ENCODE measurements around the gene URGCP. TPM values are rescaled to one million over a fixed set of nuclear protein-coding genes. Genes with fewer than 3 reads are reported as not detected.

URGCP gene
- total RNA-seq, 4 donors from 2014 or later = 29.0 to 47.7 (median 38.3) TPM

- Histone ChIP-seq H3K4me3 (no peak overlapping the region), H3K27me3 (no peaks in the 10 kb centered on the region), H3K36me3 (no peaks in the 10 kb centered on the region), H3K9me3 (no peaks in the 10 kb centered on the region), H3K27ac (no peak overlapping the region), H3K4me1 (no peaks in the 10 kb centered on the region)
- DNase-seq (no peak), ATAC-seq (no peak)
- intact Hi-C loops (cut with DNase I; ENCODE audit: low total_unique reads) (no loop called here), in situ Hi-C loops (cut with MboI; ENCODE audit: low sequenced_read_pairs in 4 of 4) (no loop called here)
- no peak for TF ChIP-seq POLR2A (IDR thresholded peaks at IDR 0.05)
- no peak for TF ChIP-seq CTCF (IDR thresholded peaks at IDR 0.05 in 4 of 5, conservative IDR thresholded peaks at IDR 0.05 in 1 of 5)
These were observed 51.2 kb downstream of the URGCP start for GRCh38 chr7:43855176-43855575.

GRCh38 chr7:43851805-43852204 lies 54.6 kb downstream of the URGCP start:
- Histone ChIP-seq H3K9me3 (no peaks in the 10 kb centered on the region), H3K27me3 (no peaks in the 10 kb centered on the region), H3K27ac (no peak overlapping the region), H3K4me1 (no peaks in the 10 kb centered on the region), H3K36me3 (no peaks in the 10 kb centered on the region), H3K4me3 (no peak overlapping the region)
- DNase-seq (no peak), ATAC-seq (no peak)
- intact Hi-C loops (cut with DNase I; ENCODE audit: low total_unique reads) = no loop called here
- in situ Hi-C loops (cut with MboI; ENCODE audit: low sequenced_read_pairs in 4 of 4) = no loop called here
- TF ChIP-seq CTCF (IDR thresholded peaks at IDR 0.05 in 4 of 5, conservative IDR thresholded peaks at IDR 0.05 in 1 of 5) = no peak
- no peak for TF ChIP-seq POLR2A (IDR thresholded peaks at IDR 0.05)

GRCh38 chr7:43850348-43851116 lies 55.9 kb downstream of the URGCP start:
- in situ Hi-C loops (cut with MboI; ENCODE audit: low sequenced_read_pairs in 4 of 4) (no loop called here), intact Hi-C loops (cut with DNase I; ENCODE audit: low total_unique reads) (no loop called here)
- no peaks in the 10 kb centered on the region for H3K9me3 ChIP-seq
- ATAC-seq (no peak), DNase-seq (no peak)
- no peak overlapping the region for H3K27ac ChIP-seq
- H3K36me3 ChIP-seq = no peaks in the 10 kb centered on the region
- H3K27me3 ChIP-seq = no peaks in the 10 kb centered on the region
- H3K4me3 ChIP-seq = no peak overlapping the region
- TF ChIP-seq POLR2A (IDR thresholded peaks at IDR 0.05) (no peak), CTCF (IDR thresholded peaks at IDR 0.05 in 4 of 5, conservative IDR thresholded peaks at IDR 0.05 in 1 of 5) (no peak)
- H3K4me1 ChIP-seq = no peaks in the 10 kb centered on the region

- ATAC-seq = no peak
- H3K27me3 ChIP-seq = no peaks in the 10 kb centered on the region
- H3K36me3 ChIP-seq = no peaks in the 10 kb centered on the region
- intact Hi-C loops (cut with DNase I; ENCODE audit: low total_unique reads) = no loop called here
- H3K9me3 ChIP-seq = no peaks in the 10 kb centered on the region
- TF ChIP-seq POLR2A (IDR thresholded peaks at IDR 0.05) (no peak), CTCF (IDR thresholded peaks at IDR 0.05 in 4 of 5, conservative IDR thresholded peaks at IDR 0.05 in 1 of 5) (no peak)
- in situ Hi-C loops (cut with MboI; ENCODE audit: low sequenced_read_pairs in 4 of 4) = loop anchor here in 3 of 4 donors (25.0 kb wide), 3 partner anchors 137 to 912 kb away; partner anchors contain the start of genes MRPL32 (in 1 of the 3), PSMA2 (in 1 of the 3) and STK17A (in 1 of the 3)
- H3K27ac ChIP-seq = no peak overlapping the region
- H3K4me1 ChIP-seq = no peaks in the 10 kb centered on the region
- no peak overlapping the region for H3K4me3 ChIP-seq
- DNase-seq = no peak
These were observed 57.3 kb downstream of the URGCP start for GRCh38 chr7:43849047-43849446.

Data from gastrocnemius medialis (tissue), 4 donors.